ENCODE measurements around the gene LIPK. TPM values are rescaled to one million over a fixed set of nuclear protein-coding genes. Genes with fewer than 3 reads are reported as not detected.

Gene LIPK
- polyA plus RNA-seq, 1 experiment = not detected

DNA sequence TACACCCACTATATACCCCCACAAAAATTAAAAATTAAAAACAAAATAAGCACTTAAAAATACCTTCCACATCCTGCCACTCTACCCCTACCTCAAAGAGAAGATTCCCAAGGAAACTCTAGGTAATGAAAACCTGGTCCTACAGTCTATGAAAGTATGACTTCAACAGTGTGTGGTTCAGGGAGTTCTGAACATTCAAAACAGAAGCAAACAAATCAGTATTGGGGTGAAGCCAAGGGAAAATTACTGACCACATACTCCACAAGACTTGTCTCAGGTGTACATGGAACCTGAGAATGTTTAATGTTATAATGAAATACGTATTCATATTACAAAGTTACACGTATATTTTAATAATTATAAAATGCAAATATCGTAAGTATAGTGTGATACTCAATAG, 76.2 kb downstream of the LIPK start:
- no peak for TF ChIP-seq CTCF (IDR thresholded peaks at IDR 0.05; ENCODE audit: insufficient read depth, low read depth, low read length)
- CTCF ChIA-PET = interaction anchor here (0.6 kb wide), 1 partner anchor 49 kb away, joined by 3 read pairs; no protein-coding TSS in a partner anchor
- no peaks in the 10 kb centered on the region for H3K36me3 ChIP-seq (ENCODE audit: control insufficient read depth, insufficient read depth, low read length)
- H3K27me3 ChIP-seq (ENCODE audit: control insufficient read depth, insufficient read depth, low read length) = peaks cover 1% of the 10 kb centered on the region; the same call in 1 of the 2 replicates
- no peak for DNase-seq (ENCODE audit: low read depth)
- POLR2A ChIA-PET = no interaction called here
- H3K4me3 ChIP-seq (ENCODE audit: low read depth, low read length) = no peak overlapping the region

- ChIA-PET CTCF (interaction anchor here (0.6 to 0.8 kb wide), 2 partner anchors 26 to 93 kb away, joined by 3 to 4 read pairs; no protein-coding TSS in a partner anchor), POLR2A (no interaction called here)
- Histone ChIP-seq H3K36me3 (ENCODE audit: control insufficient read depth, insufficient read depth, low read length) (no peaks in the 10 kb centered on the region), H3K4me3 (ENCODE audit: low read depth, low read length) (no peak overlapping the region), H3K27me3 (ENCODE audit: control insufficient read depth, insufficient read depth, low read length) (no peaks in the 10 kb centered on the region)
- no peak for DNase-seq (ENCODE audit: low read depth)
- no peak for TF ChIP-seq CTCF (IDR thresholded peaks at IDR 0.05; ENCODE audit: insufficient read depth, low read depth, low read length)
Observed at GRCh38 chr10:88783724-88784123, 77.7 kb downstream of the LIPK start.

- no peak for DNase-seq (ENCODE audit: low read depth)
- no peak for TF ChIP-seq CTCF (IDR thresholded peaks at IDR 0.05; ENCODE audit: insufficient read depth, low read depth, low read length)
- H3K4me3 ChIP-seq (ENCODE audit: low read depth, low read length) = no peak overlapping the region
- H3K36me3 ChIP-seq (ENCODE audit: control insufficient read depth, insufficient read depth, low read length) = no peaks in the 10 kb centered on the region
- CTCF ChIA-PET = no interaction called here
- no peaks in the 10 kb centered on the region for H3K27me3 ChIP-seq (ENCODE audit: control insufficient read depth, insufficient read depth, low read length)
- POLR2A ChIA-PET = no interaction called here
Observed at GRCh38 chr10:88786032-88786770, 80.2 kb downstream of the LIPK start.

DNA sequence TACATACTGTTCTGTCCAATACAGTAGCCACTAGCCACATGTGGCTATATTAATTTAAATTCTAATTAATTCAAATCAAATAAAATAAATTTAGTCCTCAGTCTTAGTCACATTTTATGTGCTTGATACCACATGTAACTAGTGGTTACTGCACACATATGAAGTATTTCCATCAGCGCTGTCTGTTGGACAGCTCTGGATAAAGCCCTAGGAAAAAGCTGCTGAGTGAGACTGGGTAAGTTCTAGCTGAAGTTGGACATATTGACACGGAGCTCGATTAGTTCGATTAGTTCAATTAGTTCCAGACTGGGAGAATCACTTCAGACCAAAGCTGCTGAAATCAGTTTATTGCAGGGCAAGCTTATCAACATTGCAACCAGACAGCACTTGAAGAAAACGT, 81.4 kb downstream of the LIPK start:
- POLR2A ChIA-PET = no interaction called here
- no peak for TF ChIP-seq CTCF (IDR thresholded peaks at IDR 0.05; ENCODE audit: insufficient read depth, low read depth, low read length)
- CTCF ChIA-PET = no interaction called here
- Histone ChIP-seq H3K4me3 (ENCODE audit: low read depth, low read length) (no peak overlapping the region), H3K36me3 (ENCODE audit: control insufficient read depth, insufficient read depth, low read length) (no peaks in the 10 kb centered on the region), H3K27me3 (ENCODE audit: control insufficient read depth, insufficient read depth, low read length) (no peaks in the 10 kb centered on the region)
- no peak for DNase-seq (ENCODE audit: low read depth)

GRCh38 chr10:88788924-88789323, 82.9 kb downstream of the LIPK start:
- ChIA-PET POLR2A (no interaction called here), CTCF (no interaction called here)
- no peak for DNase-seq (ENCODE audit: low read depth)
- TF ChIP-seq CTCF (IDR thresholded peaks at IDR 0.05; ENCODE audit: insufficient read depth, low read depth, low read length) = no peak
- no peak overlapping the region for H3K4me3 ChIP-seq (ENCODE audit: low read depth, low read length)
- H3K27me3 ChIP-seq (ENCODE audit: control insufficient read depth, insufficient read depth, low read length) = no peaks in the 10 kb centered on the region
- no peaks in the 10 kb centered on the region for H3K36me3 ChIP-seq (ENCODE audit: control insufficient read depth, insufficient read depth, low read length)
